A673 (cell line): ENCODE measurements around the gene MITF. TPM values are rescaled to one million over a fixed set of nuclear protein-coding genes. Genes with fewer than 3 reads are reported as not detected.

Experiments used
- BruUV-seq: library from RNA; stranded (reverse); fragments of 400-500 nt; replicated peaks from 2 replicates; lab custom pipeline; 2021; lab: Mats Ljungman, UMichigan
- CTCF ChIA-PET: fragments of 300-600 bp; sonication (Branson Sonifier 250); formaldehyde crosslinking; loops from one replicate; lab custom pipeline; 2022; ENCODE audit warnings: antibody characterized with exemption; lab: Charles Lee
- POLR2A ChIA-PET: fragments of 300-600 bp; sonication (Branson Sonifier 250); formaldehyde crosslinking; loops from one replicate; lab custom pipeline; 2022; ENCODE audit warnings: antibody characterized with exemption; ENCODE audit not compliant: low non-redundant PET; lab: Charles Lee
- DNase-seq: peaks from one replicate; pipeline ENCODE4 v3.0.0-alpha.2; 2015; ENCODE audit warnings: low spot score
- H3K27ac ChIP-seq: fragments of 200-600 bp; sonication (generic); 2 replicates; pipeline ENCODE4 v1.5.1; 2016; ENCODE audit warnings: mixed run types, low read depth, mild to moderate bottlenecking, mixed read lengths, antibody characterized with exemption, low read length; ENCODE audit not compliant: poor library complexity, severe bottlenecking
- H3K27me3 ChIP-seq: fragments of 200-600 bp; sonication (generic); replicated peaks from 2 replicates; pipeline ENCODE4 v1.6.1; 2017; ENCODE audit warnings: mixed run types, low read depth, mild to moderate bottlenecking, mixed read lengths, antibody characterized with exemption, low read length; ENCODE audit not compliant: insufficient read depth, poor library complexity
- H3K36me3 ChIP-seq: fragments of 200-600 bp; sonication (generic); 2 replicates; pipeline ENCODE4 v1.6.1; 2016; ENCODE audit warnings: mixed run types, mild to moderate bottlenecking, mixed read lengths, antibody characterized with exemption, low read length; ENCODE audit not compliant: insufficient read depth, poor library complexity, severe bottlenecking
- H3K4me1 ChIP-seq: fragments of 200-600 bp; sonication (generic); 2 replicates; pipeline ENCODE4 v1.6.1; 2017; ENCODE audit warnings: mixed run types, mild to moderate bottlenecking, mixed read lengths, antibody characterized with exemption, low read length; ENCODE audit not compliant: insufficient read depth, poor library complexity, severe bottlenecking
- H3K4me3 ChIP-seq: fragments of 200-600 bp; sonication (generic); 2 replicates; pipeline ENCODE4 v1.5.1; 2016; ENCODE audit warnings: low read depth, mixed run types, mild to moderate bottlenecking, mixed read lengths, low read length; ENCODE audit not compliant: poor library complexity, severe bottlenecking
- H3K9me3 ChIP-seq: fragments of 200-600 bp; sonication (generic); 2 replicates; pipeline ENCODE4 v1.6.1; 2016; ENCODE audit warnings: mixed run types, low read depth, mild to moderate bottlenecking, mixed read lengths, antibody characterized with exemption, low read length; ENCODE audit not compliant: poor library complexity, severe bottlenecking
- EZH2 ChIP-seq: fragments of 200-600 bp; sonication (generic); IDR thresholded peaks from 2 replicates; pipeline ENCODE4 v1.6.1; 2017; ENCODE audit warnings: borderline replicate concordance, low read depth, mild to moderate bottlenecking, mixed read lengths, antibody characterized with exemption, low read length; ENCODE audit not compliant: poor library complexity, severe bottlenecking
- intact Hi-C: fragments of 100-400 bp; cut with micrococcal nuclease; formaldehyde crosslinking; loops from one replicate; pipeline ENCODE4 v1.10.0; 2022; ENCODE audit not compliant: unreplicated experiment
- total RNA-seq: library from RNA; stranded (reverse); gene quantifications from 2 replicates; pipeline ENCODE4 v1.2.3, GENCODE V29; 2021
- TF ChIP-seq, protein P1 (sequence below): fragments of 300-800, 200-600 bp; sonication (generic); conservative IDR thresholded peaks from 2 replicates; pipeline ENCODE4 v1.5.1; 2017; ENCODE audit warnings: low read depth, mild to moderate bottlenecking, antibody characterized with exemption, low read length, moderate library complexity, mixed read lengths

Gene MITF
- total RNA-seq, 1 experiment from 2014 or later = 0.52 TPM

DNA sequence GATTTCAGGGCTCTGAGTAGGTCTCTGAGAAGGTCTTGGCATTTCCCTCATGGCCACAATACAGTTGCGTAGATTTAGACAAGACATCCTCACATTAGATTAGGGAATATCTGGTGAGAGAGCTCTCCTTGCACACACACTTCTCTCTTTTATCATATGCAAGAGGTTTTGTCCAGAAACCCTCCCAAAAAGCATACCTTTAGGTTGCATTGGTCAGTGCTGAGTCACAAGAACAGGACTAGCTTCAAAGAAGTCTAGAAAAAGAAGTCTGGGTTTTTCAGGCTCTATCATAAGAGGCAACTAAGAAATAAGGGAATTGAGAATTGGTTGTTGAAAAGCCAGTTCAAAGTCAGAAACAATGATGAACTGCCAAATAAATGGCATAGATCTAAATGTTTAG is 40.1 kb upstream of the MITF start:
- Histone ChIP-seq H3K4me1 (no peaks in the 10 kb centered on the region), H3K4me3 (no peak overlapping the region), H3K9me3 (no peaks in the 10 kb centered on the region), H3K27ac (no peak overlapping the region), H3K27me3 (no peaks in the 10 kb centered on the region), H3K36me3 (no peaks in the 10 kb centered on the region)
- intact Hi-C loops = no loop called here
- DNase-seq = no peak
- POLR2A ChIA-PET = no interaction called here
- TF ChIP-seq EZH2 = no peak
- TF ChIP-seq, protein P1, sequence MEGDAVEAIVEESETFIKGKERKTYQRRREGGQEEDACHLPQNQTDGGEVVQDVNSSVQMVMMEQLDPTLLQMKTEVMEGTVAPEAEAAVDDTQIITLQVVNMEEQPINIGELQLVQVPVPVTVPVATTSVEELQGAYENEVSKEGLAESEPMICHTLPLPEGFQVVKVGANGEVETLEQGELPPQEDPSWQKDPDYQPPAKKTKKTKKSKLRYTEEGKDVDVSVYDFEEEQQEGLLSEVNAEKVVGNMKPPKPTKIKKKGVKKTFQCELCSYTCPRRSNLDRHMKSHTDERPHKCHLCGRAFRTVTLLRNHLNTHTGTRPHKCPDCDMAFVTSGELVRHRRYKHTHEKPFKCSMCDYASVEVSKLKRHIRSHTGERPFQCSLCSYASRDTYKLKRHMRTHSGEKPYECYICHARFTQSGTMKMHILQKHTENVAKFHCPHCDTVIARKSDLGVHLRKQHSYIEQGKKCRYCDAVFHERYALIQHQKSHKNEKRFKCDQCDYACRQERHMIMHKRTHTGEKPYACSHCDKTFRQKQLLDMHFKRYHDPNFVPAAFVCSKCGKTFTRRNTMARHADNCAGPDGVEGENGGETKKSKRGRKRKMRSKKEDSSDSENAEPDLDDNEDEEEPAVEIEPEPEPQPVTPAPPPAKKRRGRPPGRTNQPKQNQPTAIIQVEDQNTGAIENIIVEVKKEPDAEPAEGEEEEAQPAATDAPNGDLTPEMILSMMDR = no peak
- BruUV-seq = no TSS peak
- CTCF ChIA-PET = no interaction called here

DNA sequence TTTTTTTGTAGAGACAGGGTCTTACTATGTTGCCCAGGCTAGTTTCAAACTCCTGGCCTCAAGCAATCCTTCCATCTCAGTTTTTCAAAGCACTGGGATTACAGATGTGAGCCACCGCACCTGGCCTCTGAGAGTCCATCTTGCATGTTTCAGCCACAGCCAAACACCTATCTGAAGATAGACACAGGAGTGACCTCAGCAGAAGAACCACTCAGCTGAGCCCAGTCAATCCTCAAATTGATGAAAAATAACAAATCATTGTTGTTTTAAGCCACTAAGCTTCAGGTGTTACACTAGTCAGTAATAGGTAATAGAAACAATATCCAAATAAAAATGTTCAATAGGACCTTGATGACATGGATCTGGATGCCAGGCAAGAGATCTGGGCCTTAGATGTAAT is 38.3 kb upstream of the MITF start:
- TF ChIP-seq, protein P1 = no peak
- TF ChIP-seq EZH2 = no peak
- BruUV-seq = no TSS peak
- POLR2A ChIA-PET = no interaction called here
- H3K27ac ChIP-seq = no peak overlapping the region
- H3K4me3 ChIP-seq = no peak overlapping the region
- intact Hi-C loops = no loop called here
- DNase-seq = no peak
- no peaks in the 10 kb centered on the region for H3K27me3 ChIP-seq
- no peaks in the 10 kb centered on the region for H3K36me3 ChIP-seq
- CTCF ChIA-PET = no interaction called here
- no peaks in the 10 kb centered on the region for H3K9me3 ChIP-seq
- no peaks in the 10 kb centered on the region for H3K4me1 ChIP-seq

DNA sequence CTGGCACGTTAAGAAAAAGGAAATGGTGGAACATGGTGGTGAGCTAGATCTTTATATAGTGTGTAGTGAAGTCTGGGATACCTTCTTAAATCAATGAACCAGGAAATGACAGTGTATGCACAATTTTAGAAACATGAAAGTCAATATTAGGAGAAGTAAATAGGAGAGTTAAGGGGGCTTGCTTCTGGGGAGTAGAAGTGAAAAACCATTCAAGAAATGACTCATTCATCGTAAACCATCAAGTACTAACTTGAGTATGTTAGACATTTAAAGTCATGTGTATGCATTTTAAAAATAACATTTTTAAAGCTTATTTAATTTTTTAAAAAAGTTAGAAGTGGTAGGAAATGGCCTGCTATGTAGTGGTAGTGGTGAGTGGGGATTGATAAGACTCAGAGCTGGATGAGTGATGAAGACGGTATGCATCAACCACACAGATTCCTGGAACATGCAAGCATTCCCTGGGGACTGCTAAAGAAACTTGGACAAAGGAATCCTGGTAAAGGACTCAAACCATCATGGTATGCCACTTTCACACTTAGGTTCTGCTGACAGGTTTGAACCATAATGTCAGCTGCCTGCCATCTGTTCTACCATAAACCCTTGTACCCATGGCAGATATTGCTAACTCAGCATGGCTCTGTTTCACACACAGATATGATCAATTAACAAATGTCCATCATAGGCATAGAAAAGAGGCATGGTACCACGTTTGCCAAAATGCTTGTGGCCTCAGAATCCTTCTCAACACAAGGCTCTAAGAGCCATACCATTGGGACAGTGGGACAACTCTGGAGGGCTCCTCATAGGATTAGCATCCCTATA is 28.9 kb upstream of the MITF start:
- TF ChIP-seq EZH2 = no peak
- TF ChIP-seq, protein P1 = no peak
- BruUV-seq = no TSS peak
- no peaks in the 10 kb centered on the region for H3K27me3 ChIP-seq
- H3K9me3 ChIP-seq = no peaks in the 10 kb centered on the region
- H3K4me1 ChIP-seq = no peaks in the 10 kb centered on the region
- H3K36me3 ChIP-seq = no peaks in the 10 kb centered on the region
- intact Hi-C loops = no loop called here
- ChIA-PET POLR2A (no interaction called here), CTCF (no interaction called here)
- DNase-seq = no peak
- no peak overlapping the region for H3K27ac ChIP-seq
- no peak overlapping the region for H3K4me3 ChIP-seq
